ENCODE measurements around the gene KAZALD1.

- no peak for TF ChIP-seq POLR2A (IDR thresholded peaks at IDR 0.05)
- no peak for TF ChIP-seq CTCF (IDR thresholded peaks at IDR 0.05)
Measured at GRCh38 chr10:101047268-101047667, 14.5 kb upstream of the KAZALD1 start.
